Ascending aorta (tissue), 2 donors: ENCODE data around the gene ZFYVE28. TPM values are rescaled to one million over a fixed set of nuclear protein-coding genes. Genes with fewer than 3 reads are reported as not detected.

Source experiments
- DNase-seq, 2 donors: peaks; one replicate each; pipeline ENCODE4 v3.0.0-alpha.2; 2019; ENCODE audit warnings: low spot score in 2 of 2
- H3K27ac ChIP-seq, 2 donors: fragments of 200-600 bp; sonication (generic); one replicate each; pipeline ENCODE4 v1.5.1; 2016 to 2017; ENCODE audit warnings: mild to moderate bottlenecking in 1 of 2
- H3K27me3 ChIP-seq: fragments of 200-600 bp; sonication (generic); one replicate; pipeline ENCODE4 v1.5.1; 2017
- H3K36me3 ChIP-seq, 2 donors: fragments of 200-600 bp; sonication (generic); one replicate each; pipeline ENCODE4 v1.5.1; 2016
- H3K4me1 ChIP-seq, 2 donors: fragments of 200-600 bp; sonication (generic); one replicate each; pipeline ENCODE4 v1.5.1; 2016 to 2017; ENCODE audit warnings: mild to moderate bottlenecking in 1 of 2
- H3K4me3 ChIP-seq, 2 donors: fragments of 200-600 bp; sonication (generic); one replicate each; pipeline ENCODE4 v1.5.1; 2016 to 2017; ENCODE audit warnings: mild to moderate bottlenecking in 1 of 2
- H3K9me3 ChIP-seq, 2 donors: fragments of 200-600 bp; sonication (generic); one replicate each; pipeline ENCODE4 v1.5.1; 2016
- intact Hi-C: fragments of 100-400 bp; cut with DNase I; formaldehyde crosslinking; loops from one replicate; pipeline ENCODE4 v1.15.1; 2023
- total RNA-seq: library from RNA; depleted of rRNA; stranded (reverse); fragments of >200 nt; gene quantifications from one replicate; pipeline ENCODE4 v1.1.0, GENCODE V29; 2016
- TF ChIP-seq, protein P1 (sequence below), 3 experiments: fragments of 200-600 bp in 2 of 3; fragments of 450-650 bp in 1 of 3; sonication (generic) in 2 of 3; IDR thresholded peaks; one replicate each; pipeline ENCODE4 v1.5.1; 2016 to 2019; ENCODE audit warnings: antibody characterized with exemption in 3 of 3, mild to moderate bottlenecking in 1 of 3, moderate library complexity in 1 of 3

Gene ZFYVE28
- total RNA-seq, 1 donor from 2014 or later: 12.3 TPM

DNA sequence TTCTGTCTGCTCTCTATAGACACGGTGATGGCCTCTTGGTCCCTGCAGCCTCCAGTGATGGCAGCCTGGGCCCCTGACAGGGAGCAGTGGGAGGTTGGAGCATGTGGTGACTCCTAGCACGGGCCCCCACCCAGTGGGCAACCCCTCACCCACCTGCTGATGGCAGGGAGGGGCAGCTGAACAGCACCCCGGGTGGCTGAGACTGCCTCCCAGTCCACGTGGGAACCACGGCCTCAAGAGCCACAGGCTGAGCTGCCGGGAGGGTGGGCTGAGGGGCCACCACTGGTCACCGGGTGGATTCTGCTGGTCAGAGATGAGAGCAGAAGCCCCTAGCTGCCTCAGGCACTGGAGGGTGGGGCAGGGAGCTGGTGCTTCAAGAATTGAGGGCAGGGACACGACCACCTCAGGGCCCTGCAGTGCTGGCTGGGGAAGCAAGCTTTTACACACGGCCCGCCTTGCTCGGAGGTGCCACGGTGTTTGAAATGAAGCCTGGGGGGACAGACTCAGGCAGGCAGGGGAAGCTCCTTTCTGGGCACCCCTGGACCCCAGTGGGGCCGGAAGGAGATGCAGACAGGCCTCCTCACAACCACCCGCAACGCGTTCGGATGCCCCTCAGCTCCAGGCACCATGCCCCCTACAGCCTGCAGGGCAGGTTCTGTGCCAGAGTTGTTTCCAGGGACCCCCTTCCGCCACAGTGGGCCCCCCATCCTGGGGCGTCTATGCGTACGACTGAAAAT, 170.2 kb downstream of the ZFYVE28 start:
- intact Hi-C loops: loop anchor here (10.0 kb wide), 1 partner anchor 1707 kb away; no protein-coding TSS in a partner anchor
- Histone ChIP-seq H3K27me3 (no peaks in the 10 kb centered on the region), H3K4me1 (peaks cover 0 to 12% of the 10 kb centered on the region in 2 donors), H3K4me3 (no peak overlapping the region), H3K36me3 (peaks cover 47 to 58% of the 10 kb centered on the region in 2 donors), H3K9me3 (no peaks in the 10 kb centered on the region), H3K27ac (no peak overlapping the region)
- DNase-seq: peak; percentile 6 to 58
- TF ChIP-seq, protein P1, sequence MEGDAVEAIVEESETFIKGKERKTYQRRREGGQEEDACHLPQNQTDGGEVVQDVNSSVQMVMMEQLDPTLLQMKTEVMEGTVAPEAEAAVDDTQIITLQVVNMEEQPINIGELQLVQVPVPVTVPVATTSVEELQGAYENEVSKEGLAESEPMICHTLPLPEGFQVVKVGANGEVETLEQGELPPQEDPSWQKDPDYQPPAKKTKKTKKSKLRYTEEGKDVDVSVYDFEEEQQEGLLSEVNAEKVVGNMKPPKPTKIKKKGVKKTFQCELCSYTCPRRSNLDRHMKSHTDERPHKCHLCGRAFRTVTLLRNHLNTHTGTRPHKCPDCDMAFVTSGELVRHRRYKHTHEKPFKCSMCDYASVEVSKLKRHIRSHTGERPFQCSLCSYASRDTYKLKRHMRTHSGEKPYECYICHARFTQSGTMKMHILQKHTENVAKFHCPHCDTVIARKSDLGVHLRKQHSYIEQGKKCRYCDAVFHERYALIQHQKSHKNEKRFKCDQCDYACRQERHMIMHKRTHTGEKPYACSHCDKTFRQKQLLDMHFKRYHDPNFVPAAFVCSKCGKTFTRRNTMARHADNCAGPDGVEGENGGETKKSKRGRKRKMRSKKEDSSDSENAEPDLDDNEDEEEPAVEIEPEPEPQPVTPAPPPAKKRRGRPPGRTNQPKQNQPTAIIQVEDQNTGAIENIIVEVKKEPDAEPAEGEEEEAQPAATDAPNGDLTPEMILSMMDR (IDR thresholded peaks at IDR 0.05): no peak

DNA sequence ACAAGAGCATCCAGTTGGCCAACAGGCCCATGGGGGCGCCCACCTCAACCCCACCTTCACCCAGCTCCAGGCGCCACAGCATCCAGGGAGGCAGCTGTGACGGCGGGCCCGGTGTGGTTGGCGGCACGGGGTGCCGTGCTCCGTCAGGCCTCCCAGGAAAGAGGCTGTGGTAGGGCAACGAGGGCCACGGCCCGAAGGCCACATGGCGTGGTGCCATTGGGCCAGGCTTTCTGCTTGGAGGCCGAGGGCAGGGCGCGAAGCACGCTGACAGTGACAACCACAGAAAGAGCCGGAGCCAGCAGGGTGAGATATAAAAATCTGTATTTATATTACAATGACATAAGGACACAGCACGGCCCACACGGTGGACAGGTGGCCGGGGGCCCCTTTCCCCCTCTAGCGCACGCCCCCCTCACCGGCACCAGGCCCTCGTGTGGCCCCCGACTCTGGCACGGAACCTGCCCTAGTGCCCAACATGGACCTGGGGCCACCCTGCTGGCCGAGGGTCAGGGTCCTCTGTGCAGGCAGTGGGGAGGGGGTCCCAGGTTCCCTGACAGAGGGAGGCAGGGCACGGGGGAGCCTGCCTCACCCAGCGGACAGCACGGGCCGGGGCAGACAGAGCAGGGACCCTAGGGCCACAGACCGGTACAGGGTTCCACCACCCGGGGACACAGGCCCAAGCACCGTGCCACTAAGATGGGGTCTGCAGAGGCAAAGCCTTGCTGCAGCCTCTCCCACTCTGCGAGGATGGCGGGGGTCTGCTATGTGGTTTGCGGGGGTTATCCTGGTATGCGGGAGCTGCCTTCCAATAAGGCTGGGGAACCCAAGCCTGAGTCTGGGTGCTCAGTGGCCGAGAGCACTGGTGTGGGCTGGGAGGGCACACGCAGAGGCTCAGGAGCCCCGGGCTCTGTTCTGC, 171.1 kb downstream of the ZFYVE28 start:
- Histone ChIP-seq H3K9me3 (no peaks in the 10 kb centered on the region), H3K4me3 (no peak overlapping the region), H3K4me1 (peaks cover 0 to 12% of the 10 kb centered on the region in 2 donors), H3K27ac (peak overlapping the region in 1 of 2 donors; percentile 11), H3K27me3 (no peaks in the 10 kb centered on the region), H3K36me3 (peaks cover 39 to 50% of the 10 kb centered on the region in 2 donors)
- intact Hi-C loops: loop anchor here (10.0 kb wide), 1 partner anchor 1707 kb away; no protein-coding TSS in a partner anchor
- peak in 1 of 2 donors; percentile 61 for DNase-seq
- TF ChIP-seq, protein P1 (IDR thresholded peaks at IDR 0.05): no peak

DNA sequence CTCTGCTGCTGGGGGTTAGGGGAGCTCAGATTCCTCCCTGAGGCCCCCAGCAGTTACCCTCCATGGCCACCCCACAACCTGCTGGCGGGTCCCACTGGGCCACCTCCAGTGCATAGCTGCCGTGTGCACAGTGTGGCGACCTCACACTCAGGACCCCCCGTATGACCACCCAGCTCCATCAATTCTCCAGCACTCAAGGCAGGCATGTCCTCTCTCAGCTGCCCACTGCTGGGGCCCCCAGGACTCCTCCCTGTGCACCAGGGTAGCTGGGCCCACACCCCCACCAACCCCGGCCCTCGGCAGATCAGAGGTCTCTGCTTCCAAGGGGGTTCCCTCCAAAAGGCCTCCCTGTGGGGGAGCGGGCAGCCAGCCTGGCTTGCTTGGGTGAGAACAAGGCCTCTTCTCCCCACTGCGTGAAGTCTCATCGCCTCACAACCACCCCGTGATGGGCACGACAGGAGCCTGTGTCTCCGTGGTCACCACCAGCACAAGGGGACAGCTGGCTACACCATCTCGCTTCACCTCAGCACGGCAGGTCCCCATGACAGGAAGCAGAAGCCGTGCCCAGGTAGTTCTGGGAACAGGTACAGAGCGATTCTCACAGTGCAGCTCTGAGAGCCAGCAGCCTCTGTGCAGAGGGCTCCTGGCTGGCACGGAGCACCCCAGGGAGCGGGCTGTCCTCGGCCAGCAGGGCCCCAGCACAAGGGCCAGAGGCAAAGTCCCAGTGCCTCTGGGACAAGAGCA, 171.9 kb downstream of the ZFYVE28 start:
- TF ChIP-seq, protein P1 (IDR thresholded peaks at IDR 0.05): no peak
- no peak overlapping the region for H3K4me3 ChIP-seq
- H3K9me3 ChIP-seq: no peaks in the 10 kb centered on the region
- intact Hi-C loops: loop anchor here (10.0 kb wide), 1 partner anchor 1708 kb away; no protein-coding TSS in a partner anchor
- DNase-seq: peak; percentile 6 to 52
- H3K36me3 ChIP-seq: peaks cover 35 to 42% of the 10 kb centered on the region in 2 donors
- no peaks in the 10 kb centered on the region for H3K27me3 ChIP-seq
- H3K4me1 ChIP-seq: peaks cover 0 to 13% of the 10 kb centered on the region in 2 donors
- peak overlapping the region; percentile 41 to 66 for H3K27ac ChIP-seq

DNA sequence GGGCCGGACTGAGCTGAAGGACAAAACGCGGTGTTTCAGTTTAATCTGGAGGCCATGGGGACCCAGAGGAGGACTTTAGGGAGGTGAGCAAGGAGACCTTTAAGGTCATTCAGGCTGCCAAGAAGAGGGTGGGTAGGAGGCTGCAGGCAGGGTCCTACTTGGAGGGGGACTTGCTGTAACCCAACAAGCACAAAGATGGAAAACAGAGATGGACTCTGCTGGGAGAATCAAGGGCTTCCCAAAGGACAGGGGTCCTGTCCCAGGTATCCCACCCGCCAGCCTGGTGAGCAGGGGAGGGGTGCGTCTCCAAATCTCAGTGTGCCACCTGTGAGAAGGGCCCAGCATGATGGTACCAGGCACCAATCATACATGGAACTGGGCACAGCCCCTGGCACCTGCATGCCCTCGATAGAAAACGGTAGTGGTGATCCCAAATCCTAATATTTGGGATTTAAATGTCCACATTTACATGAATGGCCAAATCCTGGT, 172.6 kb downstream of the ZFYVE28 start:
- intact Hi-C loops: loop anchor here (10.0 kb wide), 1 partner anchor 1709 kb away; no protein-coding TSS in a partner anchor
- Histone ChIP-seq H3K36me3 (peaks cover 27 to 35% of the 10 kb centered on the region in 2 donors), H3K27ac (peak overlapping the region; percentile 41 to 66), H3K27me3 (no peaks in the 10 kb centered on the region), H3K9me3 (no peaks in the 10 kb centered on the region), H3K4me3 (no peak overlapping the region), H3K4me1 (peaks cover 0 to 16% of the 10 kb centered on the region in 2 donors)
- DNase-seq: no peak
- TF ChIP-seq, protein P1 (IDR thresholded peaks at IDR 0.05): no peak
